Measurements from ENCODE around the gene TCP11.

DNA sequence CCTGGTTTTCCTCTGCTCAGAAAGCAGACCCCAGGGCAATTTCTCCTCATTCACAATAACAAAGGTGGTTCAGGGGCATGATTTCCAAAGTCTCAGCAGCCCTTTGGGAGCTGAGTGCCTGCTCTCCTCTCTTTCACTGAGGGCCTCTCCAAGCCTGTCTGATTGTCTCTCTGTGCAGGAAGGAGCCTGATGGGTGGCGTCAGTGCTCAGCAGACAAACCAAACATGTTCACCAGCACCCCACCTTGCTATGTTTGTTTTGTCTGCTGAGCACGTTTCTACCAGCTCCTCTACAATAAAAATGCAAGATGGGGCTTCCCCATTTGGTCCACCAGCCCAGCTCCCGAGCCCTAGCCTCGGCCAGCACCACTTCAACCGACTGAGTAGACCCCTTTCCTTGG lies 25.4 kb upstream of the TCP11 start:
- TF ChIP-seq, protein P1, sequence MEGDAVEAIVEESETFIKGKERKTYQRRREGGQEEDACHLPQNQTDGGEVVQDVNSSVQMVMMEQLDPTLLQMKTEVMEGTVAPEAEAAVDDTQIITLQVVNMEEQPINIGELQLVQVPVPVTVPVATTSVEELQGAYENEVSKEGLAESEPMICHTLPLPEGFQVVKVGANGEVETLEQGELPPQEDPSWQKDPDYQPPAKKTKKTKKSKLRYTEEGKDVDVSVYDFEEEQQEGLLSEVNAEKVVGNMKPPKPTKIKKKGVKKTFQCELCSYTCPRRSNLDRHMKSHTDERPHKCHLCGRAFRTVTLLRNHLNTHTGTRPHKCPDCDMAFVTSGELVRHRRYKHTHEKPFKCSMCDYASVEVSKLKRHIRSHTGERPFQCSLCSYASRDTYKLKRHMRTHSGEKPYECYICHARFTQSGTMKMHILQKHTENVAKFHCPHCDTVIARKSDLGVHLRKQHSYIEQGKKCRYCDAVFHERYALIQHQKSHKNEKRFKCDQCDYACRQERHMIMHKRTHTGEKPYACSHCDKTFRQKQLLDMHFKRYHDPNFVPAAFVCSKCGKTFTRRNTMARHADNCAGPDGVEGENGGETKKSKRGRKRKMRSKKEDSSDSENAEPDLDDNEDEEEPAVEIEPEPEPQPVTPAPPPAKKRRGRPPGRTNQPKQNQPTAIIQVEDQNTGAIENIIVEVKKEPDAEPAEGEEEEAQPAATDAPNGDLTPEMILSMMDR (IDR thresholded peaks at IDR 0.05): no peak
- TF ChIP-seq POLR2AphosphoS5 (IDR thresholded peaks at IDR 0.05): no peak
